Fibroblast of the aortic adventitia (primary cell): ENCODE data around the gene RBM43. TPM values are rescaled to one million over a fixed set of nuclear protein-coding genes. Genes with fewer than 3 reads are reported as not detected.
A peak's percentile ranks its signal among the peaks of the same experiment; 100 is the strongest.
"Not testable (repeated sequence)": the region's sequence is repeated elsewhere in the genome, so short reads cannot be mapped to it uniquely, and the experiment has no call there.

Experiments
- DNase-seq: peaks from one replicate; pipeline ENCODE4 v3.0.0-alpha.2; 2010; ENCODE audit warnings: low read depth
- H3K4me3 ChIP-seq: 2 replicates; pipeline ENCODE4 v1.5.1; 2011; ENCODE audit warnings: low read depth, mild to moderate bottlenecking, control low read depth, low read length, moderate library complexity
- CTCF ChIP-seq: IDR thresholded peaks from 2 replicates; pipeline ENCODE4 v1.5.1; 2011; ENCODE audit warnings: mild to moderate bottlenecking, low read length, control low read depth, inconsistent platforms; ENCODE audit not compliant: insufficient read depth
- total RNA-seq: library from RNA; depleted of rRNA; stranded (reverse); fragments of >200 nt; gene quantifications from 2 replicates; pipeline ENCODE4 v1.2.3, GENCODE V29; 2012; ENCODE audit warnings: low replicate concordance

RBM43 gene
- total RNA-seq, 1 donor: 14.3 TPM

- DNase-seq: no peak
- no peak for TF ChIP-seq CTCF
- no peak overlapping the region for H3K4me3 ChIP-seq
Observed at GRCh38 chr2:151240433-151240832, 21.2 kb downstream of the RBM43 start.

DNA sequence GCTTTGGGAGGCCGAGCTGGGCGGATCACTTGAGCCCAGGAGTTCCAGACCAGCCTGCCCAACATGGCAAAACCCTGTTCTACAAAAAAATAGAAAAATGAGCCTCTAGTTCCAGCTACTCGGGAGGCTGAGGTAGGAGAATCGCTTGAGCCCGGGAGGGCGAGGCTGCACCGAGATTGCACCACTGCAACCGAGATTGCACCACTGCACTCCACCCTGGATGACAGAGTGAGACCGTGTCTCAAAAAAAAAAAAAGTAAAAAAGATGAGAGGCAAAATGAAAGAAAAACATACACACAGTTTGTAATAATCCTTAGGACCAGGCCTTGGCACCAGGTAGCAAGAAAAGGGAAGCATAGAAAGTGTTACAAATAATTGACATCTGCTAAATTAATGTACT is 22.0 kb downstream of the RBM43 start:
- no peak for DNase-seq
- no peak overlapping the region for H3K4me3 ChIP-seq
- TF ChIP-seq CTCF: no peak

DNA sequence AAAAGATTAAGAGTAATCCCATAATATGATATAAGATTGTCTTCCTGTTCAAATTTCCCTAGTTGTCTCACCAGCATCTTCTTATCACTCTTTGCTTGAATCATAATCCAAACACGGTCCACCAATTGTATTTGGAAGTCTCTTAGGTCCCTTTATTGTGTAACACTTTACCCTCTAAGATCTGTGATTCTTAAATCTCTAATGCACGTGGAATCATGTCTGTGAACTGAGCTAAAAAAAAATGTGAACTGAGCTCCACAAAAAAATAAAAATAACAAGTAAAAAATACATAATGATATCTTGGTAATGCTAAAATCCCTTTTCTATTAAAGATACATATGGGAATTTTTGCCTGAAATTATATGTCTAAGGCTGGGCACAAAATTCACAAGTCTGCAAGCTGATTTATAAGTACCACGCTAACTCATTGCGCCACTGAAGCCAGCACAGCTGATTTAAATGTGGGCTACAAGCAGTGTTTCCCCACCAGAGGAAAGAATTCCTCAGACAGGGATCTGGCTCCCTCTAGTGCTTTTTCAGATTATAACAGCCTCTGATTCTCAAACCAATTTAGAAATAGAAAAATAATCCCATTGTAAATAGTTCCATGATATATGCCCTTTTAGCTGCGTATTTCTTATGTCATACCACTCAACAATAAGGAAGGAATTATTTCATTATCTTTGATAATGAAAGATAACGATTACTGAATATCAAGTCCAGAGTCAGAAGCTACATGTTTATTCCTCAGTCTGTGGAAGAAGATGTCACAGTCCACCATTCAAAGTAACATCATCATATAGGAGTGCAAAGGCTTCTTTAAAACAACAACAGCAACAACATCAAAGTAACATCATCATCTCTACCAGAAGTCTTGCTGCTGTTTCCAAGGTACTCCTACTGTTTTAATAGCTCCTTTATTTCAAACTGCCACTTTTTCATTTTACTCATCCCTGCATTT is 22.9 kb downstream of the RBM43 start:
- no peak overlapping the region for H3K4me3 ChIP-seq
- peak; percentile 95 for DNase-seq
- TF ChIP-seq CTCF: peak; percentile 79

GRCh38 chr2:151237422-151238025 is 24.1 kb downstream of the RBM43 start:
- H3K4me3 ChIP-seq: no peak overlapping the region
- no peak for DNase-seq
- no peak for TF ChIP-seq CTCF

GRCh38 chr2:151233760-151234159 is 27.9 kb downstream of the RBM43 start:
- DNase-seq, H3K4me3 ChIP-seq: not testable (repeated sequence)

GRCh38 chr2:151233288-151233687 is 28.4 kb downstream of the RBM43 start:
- not testable (repeated sequence) for DNase-seq, H3K4me3 ChIP-seq

DNA sequence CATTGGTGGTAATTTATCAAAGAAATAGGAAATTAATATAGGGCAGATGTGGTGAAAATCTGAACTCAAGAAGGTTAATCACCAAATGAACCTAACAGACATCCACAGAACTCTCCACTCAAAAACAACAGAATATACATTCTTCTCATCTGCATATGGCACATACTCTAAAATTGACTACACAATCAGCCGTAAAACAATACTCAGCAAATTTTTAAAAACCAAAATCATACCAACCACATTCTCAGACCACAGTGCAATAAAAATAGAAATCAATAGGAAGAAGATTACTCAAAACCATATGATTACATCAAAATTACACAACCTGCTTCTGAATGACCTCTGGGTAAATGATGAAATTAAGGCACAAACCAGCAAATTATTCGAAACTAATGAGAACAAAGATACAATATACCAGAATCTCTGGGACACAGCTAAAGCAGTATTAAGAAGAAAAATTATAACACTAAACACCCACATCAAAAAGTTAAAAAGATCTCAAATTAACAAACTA is 31.0 kb downstream of the RBM43 start:
- no peak for DNase-seq
- no peak for TF ChIP-seq CTCF
- no peak overlapping the region for H3K4me3 ChIP-seq
